GM12865 (cell line): ENCODE data around the gene TNNT2.

Source experiments
- DNase-seq: peaks from one replicate; pipeline ENCODE4 v3.0.0; 2010; ENCODE audit warnings: low read depth
- H3K4me3 ChIP-seq: 2 replicates; pipeline ENCODE4 v1.5.1; 2011; ENCODE audit warnings: mild to moderate bottlenecking, low read depth, low read length, control low read depth
- TF ChIP-seq, protein P1 (sequence below): IDR thresholded peaks from 2 replicates; pipeline ENCODE4 v1.5.1; 2011; ENCODE audit warnings: low read length, control low read depth, low read depth, inconsistent platforms; ENCODE audit not compliant: insufficient read depth; ENCODE audit errors: missing control alignments

Gene TNNT2

DNA sequence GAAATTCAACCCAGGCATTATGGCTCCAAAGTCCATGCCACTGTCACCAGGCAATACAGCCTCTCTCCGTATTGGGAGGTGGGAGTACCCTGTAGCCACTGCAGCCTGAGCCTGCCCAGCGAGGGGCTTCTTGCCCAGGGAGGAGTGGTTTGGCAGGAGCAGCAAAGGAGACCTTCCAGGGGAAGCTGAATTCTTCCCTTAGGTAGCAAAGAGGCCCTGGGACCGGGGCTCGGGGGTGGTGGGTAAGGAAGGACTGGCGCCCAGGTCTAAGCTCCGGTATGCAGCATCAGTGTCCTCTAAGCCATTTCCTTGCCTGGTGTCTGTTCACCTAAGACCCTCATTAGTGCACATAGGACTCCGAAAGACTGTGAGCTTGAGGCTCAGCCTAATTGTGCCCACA, 17.0 kb downstream of the TNNT2 start:
- DNase-seq, result no peak
- no peak overlapping the region for H3K4me3 ChIP-seq
- TF ChIP-seq, protein P1, sequence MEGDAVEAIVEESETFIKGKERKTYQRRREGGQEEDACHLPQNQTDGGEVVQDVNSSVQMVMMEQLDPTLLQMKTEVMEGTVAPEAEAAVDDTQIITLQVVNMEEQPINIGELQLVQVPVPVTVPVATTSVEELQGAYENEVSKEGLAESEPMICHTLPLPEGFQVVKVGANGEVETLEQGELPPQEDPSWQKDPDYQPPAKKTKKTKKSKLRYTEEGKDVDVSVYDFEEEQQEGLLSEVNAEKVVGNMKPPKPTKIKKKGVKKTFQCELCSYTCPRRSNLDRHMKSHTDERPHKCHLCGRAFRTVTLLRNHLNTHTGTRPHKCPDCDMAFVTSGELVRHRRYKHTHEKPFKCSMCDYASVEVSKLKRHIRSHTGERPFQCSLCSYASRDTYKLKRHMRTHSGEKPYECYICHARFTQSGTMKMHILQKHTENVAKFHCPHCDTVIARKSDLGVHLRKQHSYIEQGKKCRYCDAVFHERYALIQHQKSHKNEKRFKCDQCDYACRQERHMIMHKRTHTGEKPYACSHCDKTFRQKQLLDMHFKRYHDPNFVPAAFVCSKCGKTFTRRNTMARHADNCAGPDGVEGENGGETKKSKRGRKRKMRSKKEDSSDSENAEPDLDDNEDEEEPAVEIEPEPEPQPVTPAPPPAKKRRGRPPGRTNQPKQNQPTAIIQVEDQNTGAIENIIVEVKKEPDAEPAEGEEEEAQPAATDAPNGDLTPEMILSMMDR, result no peak

DNA sequence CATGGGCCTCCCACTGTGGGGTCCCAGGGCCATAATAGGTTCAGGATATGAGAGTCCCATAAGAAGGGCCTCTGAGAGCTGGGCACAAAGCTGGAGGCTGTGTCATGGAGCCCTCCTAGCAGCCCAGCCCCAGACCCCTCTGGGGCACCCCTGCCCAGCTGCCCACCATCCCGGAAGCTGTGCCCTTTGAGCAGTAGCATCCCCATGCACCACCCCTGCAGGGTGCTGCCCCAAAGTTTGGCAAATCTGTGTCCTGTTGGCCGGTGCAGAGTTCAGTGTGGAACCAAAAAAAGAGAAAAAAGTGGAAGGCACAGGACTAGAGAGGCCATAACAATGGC, 17.6 kb downstream of the TNNT2 start:
- no peak for DNase-seq
- TF ChIP-seq, protein P1, result no peak
- no peak overlapping the region for H3K4me3 ChIP-seq

DNA sequence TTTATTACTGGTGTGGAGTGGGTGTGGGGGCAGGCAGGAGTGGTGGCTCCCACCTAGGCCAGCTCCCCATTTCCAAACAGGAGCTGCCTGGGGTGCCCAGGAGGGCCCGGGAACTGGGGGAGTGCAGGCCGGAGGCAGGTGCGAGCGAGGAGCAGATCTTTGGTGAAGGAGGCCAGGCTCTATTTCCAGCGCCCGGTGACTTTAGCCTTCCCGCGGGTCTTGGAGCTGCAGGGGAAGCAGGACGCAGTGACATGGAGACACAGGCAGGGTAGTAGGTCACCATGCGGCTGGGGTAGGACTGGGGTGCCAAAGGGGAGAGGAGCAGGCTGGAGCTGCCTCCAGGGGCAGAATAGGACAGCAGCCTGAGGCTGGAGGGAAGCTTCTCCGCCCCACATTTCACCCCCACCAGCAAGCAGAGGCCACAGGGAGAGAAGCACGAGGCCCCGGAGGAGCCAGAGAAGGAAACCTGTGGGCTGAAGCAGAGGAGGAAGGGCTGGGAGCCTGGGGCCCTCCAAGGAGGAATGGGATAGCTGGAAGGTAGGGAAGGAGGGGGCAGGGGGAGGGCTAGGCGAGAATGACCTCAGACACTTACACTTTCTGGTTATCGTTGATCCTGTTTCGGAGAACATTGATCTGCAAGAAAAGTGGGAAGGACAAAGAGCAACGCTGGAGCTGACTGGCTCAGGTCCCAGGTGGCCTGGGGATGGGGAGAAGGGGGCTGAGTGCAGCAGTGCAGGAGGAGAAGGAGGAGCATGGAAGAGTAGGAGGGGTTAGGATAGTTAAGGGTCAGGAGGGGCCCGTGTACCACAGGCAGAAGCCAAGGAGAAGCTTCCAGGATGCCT, 18.2 kb downstream of the TNNT2 start:
- no peak for DNase-seq
- TF ChIP-seq, protein P1, result no peak
- H3K4me3 ChIP-seq, result no peak overlapping the region

DNA sequence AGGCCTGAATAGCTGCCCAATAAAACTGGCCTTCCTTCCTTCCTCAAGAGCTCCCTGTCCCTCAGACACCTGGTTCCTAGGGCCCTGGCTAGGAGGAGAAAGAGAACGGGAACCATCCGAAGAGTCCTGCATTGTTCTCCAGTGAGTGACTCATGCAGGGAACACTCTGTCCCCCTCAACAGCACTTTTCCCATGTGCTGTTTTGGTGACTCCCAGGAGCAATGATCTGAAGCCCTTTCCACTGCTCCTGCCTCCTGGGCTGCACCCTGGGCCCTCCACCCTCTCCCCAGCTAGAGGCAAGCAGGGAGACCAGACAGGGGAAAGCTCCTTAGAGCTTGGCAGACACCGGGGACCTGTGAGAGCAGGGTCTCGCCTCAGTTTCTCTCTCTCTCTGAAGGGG, 18.9 kb downstream of the TNNT2 start:
- DNase-seq, result no peak
- TF ChIP-seq, protein P1, result no peak

DNA sequence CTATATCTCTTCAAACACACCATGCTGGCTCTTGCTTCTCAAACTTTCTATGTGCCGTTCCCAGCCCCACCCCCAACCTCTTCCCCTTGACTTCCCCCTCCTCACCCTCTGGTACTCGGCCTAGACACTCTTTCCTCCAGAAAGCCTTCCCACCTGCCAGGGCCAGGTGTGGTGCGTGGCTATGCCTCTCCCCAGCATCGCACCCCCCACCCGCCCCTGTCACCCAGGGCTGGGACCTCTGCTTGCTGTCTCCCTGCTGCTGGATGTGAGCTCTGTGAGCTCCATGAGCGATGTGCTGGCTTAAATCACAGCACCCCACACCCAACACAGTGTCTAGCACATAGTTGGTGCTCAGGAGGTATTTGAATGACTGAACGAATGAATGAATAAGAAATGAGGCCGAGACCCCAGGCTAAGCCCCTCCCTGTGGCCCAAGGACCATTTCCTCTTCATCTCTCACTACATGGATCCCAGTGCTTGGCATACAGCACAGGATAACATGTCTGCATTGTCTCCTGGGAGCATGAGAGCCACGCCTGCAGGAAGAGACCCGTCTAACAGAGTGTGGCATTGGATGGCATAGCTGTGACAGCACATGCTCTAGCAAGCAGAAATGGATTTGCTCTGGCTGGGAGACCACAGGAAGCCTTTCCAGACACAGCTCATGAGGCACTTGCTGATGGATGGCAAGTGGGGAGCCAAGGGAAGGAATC, 19.7 kb downstream of the TNNT2 start:
- no peak for DNase-seq
- TF ChIP-seq, protein P1, result no peak
- no peak overlapping the region for H3K4me3 ChIP-seq

More for the DNA sequence above, 18.9 kb downstream of the TNNT2 start:
- no peak overlapping the region for H3K4me3 ChIP-seq

DNA sequence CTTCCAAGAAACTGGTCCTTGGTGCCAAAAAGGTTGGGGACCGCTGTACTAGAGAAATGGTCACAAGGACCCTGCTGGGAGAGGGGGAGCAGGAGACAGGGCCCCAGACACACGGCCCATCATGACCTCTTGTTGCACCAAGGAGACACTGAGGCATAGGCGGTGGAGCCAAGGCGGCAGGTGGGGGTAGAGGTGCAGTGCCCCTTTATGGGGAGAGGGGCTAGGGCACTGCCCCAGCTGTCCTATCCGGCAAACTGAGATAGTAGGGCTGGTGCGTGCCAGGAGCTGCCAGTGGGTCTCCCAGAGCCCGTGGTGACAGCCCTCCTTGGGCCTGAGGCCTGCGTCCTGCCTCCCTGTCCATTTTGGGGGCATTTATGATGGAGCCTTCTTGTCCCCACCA, 20.3 kb downstream of the TNNT2 start:
- H3K4me3 ChIP-seq, result no peak overlapping the region
- TF ChIP-seq, protein P1, result no peak
- DNase-seq, result no peak
